ENCODE data around the gene ATP5IF1. TPM values are rescaled to one million over a fixed set of nuclear protein-coding genes. Genes with fewer than 3 reads are reported as not detected.
A peak's percentile ranks its signal among the peaks of the same experiment; 100 is the strongest.

Gene ATP5IF1
- total RNA-seq, 2 experiments from 2014 or later, result 321 to 410 TPM

DNA sequence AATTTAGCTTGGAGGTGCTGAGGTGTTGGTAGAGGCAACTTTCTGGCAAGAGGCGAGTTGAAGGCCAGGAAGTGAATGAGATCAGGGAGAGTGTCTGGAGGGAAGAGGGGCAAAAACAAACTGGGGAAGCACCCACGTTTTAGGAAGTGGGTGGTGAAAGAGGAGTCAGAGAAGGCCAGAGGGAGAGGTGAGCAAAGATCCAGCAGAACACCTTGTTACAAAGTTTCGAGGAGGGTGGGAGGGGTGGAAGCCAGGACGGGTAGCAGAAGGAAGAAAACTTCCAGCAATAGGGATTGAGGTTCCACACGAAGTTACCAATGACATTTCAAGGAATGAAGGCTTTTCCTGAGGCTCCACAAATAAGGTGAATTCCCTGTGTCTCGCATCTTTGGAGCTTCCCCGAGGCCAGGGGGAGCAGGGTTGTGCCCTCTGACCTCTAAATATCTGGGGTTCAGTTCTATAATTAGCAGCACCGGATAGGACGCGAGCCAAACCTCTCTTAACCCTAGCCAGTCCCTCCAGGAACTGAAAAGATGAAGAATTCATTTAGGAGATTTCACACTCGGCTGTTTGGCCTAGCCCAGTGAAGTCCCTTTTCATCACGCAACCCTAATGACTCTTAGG is 22.8 kb downstream of the ATP5IF1 start:
- peak overlapping the region; percentile 70 for H3K4me2 ChIP-seq (ENCODE audit: low read length)
- CTCF ChIA-PET (ENCODE audit: unreplicated experiment), result interaction anchor here (1.0 kb wide), 1 partner anchor 10 kb away, joined by 12 read pairs; no protein-coding TSS in a partner anchor
- TSS peak; percentile 95 for BruUV-seq (replicated peaks)

DNA sequence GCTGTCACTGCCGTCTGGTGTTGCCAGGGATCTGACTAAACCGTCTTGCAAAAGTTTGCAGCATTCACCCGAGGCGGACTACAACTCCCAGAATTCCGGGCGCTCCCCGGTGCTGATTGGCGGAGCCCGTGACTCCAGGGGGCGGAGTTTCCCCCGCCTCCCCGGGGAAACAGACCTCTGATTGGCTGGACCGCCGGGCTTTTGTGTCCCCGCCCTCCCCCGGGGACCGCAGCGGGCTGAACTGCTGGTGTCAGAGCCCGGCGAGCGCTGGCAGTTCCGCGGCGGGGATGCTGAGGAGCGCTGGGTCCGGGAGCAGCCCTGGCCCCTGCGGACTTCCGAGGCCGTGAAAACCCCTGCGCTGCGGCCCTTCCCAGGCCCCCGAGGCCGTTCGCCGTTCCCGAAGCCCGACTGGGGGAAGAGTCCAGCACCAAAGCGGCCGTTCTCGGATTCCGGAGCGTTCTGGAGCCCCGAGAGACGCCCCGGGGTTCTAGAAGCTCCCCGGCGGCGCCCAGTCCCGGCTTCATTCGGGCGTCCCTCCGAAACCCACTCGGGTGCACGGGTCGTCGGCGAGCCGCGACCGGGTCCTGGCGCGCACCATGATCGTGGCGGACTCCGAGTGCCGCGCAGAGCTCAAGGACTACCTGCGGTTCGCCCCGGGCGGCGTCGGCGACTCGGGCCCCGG is 23.5 kb downstream of the ATP5IF1 start, which contains the start of gene SESN2:
Gene SESN2 (plus strand): TSS at position 267 of the 682 bp plus-strand sequence. CDS start 330 bp downstream, at position 597.
- H3K79me2 ChIP-seq (ENCODE audit: insufficient read depth, low read depth, low read length), result peaks cover 30% of the 10 kb centered on the region
- ChIA-PET POLR2A (interaction anchor here (0.6 to 3.1 kb wide), 4 partner anchors 10 to 172 kb away, joined by 3 to 36 read pairs (median 6); partner anchors contain the start of gene ATP5IF1), CTCF (ENCODE audit: unreplicated experiment) (no interaction called here)
- H3K27ac ChIP-seq (ENCODE audit: low read depth, low read length, poor library complexity, severe bottlenecking), result peak within 1 kb of the TSS; percentile 18
- TF ChIP-seq, protein P1, sequence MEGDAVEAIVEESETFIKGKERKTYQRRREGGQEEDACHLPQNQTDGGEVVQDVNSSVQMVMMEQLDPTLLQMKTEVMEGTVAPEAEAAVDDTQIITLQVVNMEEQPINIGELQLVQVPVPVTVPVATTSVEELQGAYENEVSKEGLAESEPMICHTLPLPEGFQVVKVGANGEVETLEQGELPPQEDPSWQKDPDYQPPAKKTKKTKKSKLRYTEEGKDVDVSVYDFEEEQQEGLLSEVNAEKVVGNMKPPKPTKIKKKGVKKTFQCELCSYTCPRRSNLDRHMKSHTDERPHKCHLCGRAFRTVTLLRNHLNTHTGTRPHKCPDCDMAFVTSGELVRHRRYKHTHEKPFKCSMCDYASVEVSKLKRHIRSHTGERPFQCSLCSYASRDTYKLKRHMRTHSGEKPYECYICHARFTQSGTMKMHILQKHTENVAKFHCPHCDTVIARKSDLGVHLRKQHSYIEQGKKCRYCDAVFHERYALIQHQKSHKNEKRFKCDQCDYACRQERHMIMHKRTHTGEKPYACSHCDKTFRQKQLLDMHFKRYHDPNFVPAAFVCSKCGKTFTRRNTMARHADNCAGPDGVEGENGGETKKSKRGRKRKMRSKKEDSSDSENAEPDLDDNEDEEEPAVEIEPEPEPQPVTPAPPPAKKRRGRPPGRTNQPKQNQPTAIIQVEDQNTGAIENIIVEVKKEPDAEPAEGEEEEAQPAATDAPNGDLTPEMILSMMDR (conservative IDR thresholded peaks at IDR 0.05; ENCODE audit: low read length), result no peak
- BruUV-seq (replicated peaks), result TSS peak; percentile 57
- intact Hi-C loops (cut with micrococcal nuclease; ENCODE audit: unreplicated experiment), result loop anchor here (1.0 kb wide), 1 partner anchor 11 kb away; no protein-coding TSS in a partner anchor
- H3K36me3 ChIP-seq (ENCODE audit: insufficient read depth, low read length), result no peaks in the 10 kb centered on the region
- H4K20me1 ChIP-seq (ENCODE audit: insufficient read depth, low read length), result peaks cover 4% of the 10 kb centered on the region; the same call in 1 of the 2 replicates
- H3K4me1 ChIP-seq (ENCODE audit: insufficient read depth, low read length, poor library complexity, severe bottlenecking), result peaks cover 24% of the 10 kb centered on the region
- peak; percentile 100 for DNase-seq (ENCODE audit: low spot score)
- H3K4me2 ChIP-seq (ENCODE audit: low read length), result peak within 1 kb of the TSS; percentile 97
- peak within 1 kb of the TSS; percentile 81 for H2AFZ ChIP-seq (ENCODE audit: low read length)
- H3K9me2 ChIP-seq (ENCODE audit: insufficient read depth, low read length), result no peaks in the 10 kb centered on the region
- H3K4me3 ChIP-seq (ENCODE audit: low read depth, low read length, poor library complexity, severe bottlenecking), result peak within 1 kb of the TSS; percentile 94
- H3K9me3 ChIP-seq (ENCODE audit: low read length), result no peaks in the 10 kb centered on the region

More for the DNA sequence above, 22.8 kb downstream of the ATP5IF1 start:
- no peaks in the 10 kb centered on the region for H3K36me3 ChIP-seq (ENCODE audit: insufficient read depth, low read length)
- H2AFZ ChIP-seq (ENCODE audit: low read length), result peak overlapping the region; percentile 81
- H3K4me1 ChIP-seq (ENCODE audit: insufficient read depth, low read length, poor library complexity, severe bottlenecking), result peaks cover 24% of the 10 kb centered on the region
- H3K27ac ChIP-seq (ENCODE audit: low read depth, low read length, poor library complexity, severe bottlenecking), result no peak overlapping the region
- intact Hi-C loops (cut with micrococcal nuclease; ENCODE audit: unreplicated experiment), result loop anchor here (1.0 kb wide), 1 partner anchor 10 kb away; no protein-coding TSS in a partner anchor
- no peak for DNase-seq (ENCODE audit: low spot score)
- H3K9me2 ChIP-seq (ENCODE audit: insufficient read depth, low read length), result no peaks in the 10 kb centered on the region
- H3K4me3 ChIP-seq (ENCODE audit: low read depth, low read length, poor library complexity, severe bottlenecking), result peak overlapping the region; percentile 94
- TF ChIP-seq EZH2phosphoT487 (IDR thresholded peaks at IDR 0.05; ENCODE audit: borderline replicate concordance, low read depth, low read length), result no peak
- TF ChIP-seq, protein P1 (conservative IDR thresholded peaks at IDR 0.05; ENCODE audit: low read length), result no peak
- peaks cover 27% of the 10 kb centered on the region for H3K79me2 ChIP-seq (ENCODE audit: insufficient read depth, low read depth, low read length)
- POLR2A ChIA-PET, result interaction anchor here (0.6 to 3.1 kb wide), 11 partner anchors 9 to 104 kb away, joined by 3 to 36 read pairs (median 4); partner anchors contain the start of genes ATP5IF1 and MED18
- H4K20me1 ChIP-seq (ENCODE audit: insufficient read depth, low read length), result 0 out of 2 replicates have a peak, but pooled peaks cover 4% of the 10 kb centered on the region
- H3K9me3 ChIP-seq (ENCODE audit: low read length), result no peaks in the 10 kb centered on the region
